HG03469 (cell line): ENCODE results near the gene NPIPB6.
"Not testable (repeated sequence)": the region's sequence is repeated elsewhere in the genome, so short reads cannot be mapped to it uniquely, and the experiment has no call there.

Source experiments
- ATAC-seq: cut with Tn5 transposase; IDR thresholded peaks from one replicate; pipeline ENCODE4 v1.9.1; 2021; ENCODE audit warnings: mild to moderate bottlenecking, moderate library complexity, moderate number of reproducible peaks; ENCODE audit not compliant: unreplicated experiment

The NPIPB6 gene

DNA sequence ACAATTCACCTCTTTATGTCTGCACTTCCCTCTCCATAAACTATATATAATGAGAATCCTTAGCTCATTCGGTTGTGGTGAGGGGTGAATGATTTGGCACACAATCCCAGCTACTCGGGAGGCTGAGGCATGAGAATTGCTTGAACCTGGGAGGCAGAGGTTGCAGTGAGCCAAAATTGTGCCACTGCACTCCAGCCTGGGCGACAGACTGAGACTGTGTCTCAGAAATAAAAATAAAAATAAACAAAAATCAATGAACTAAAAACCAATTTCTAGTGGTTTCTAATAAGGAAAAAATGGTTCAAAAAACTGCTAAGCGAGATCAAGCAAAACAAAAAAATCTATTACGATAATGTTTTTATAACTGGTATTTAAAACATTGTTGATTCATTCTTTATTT, at the start of gene NPIPB6:
NPIPB6 (minus strand) TSS at position 101 of the 400 bp plus-strand sequence. CDS start 686 bp downstream, outside the sequence.
- not testable (repeated sequence) for ATAC-seq

DNA sequence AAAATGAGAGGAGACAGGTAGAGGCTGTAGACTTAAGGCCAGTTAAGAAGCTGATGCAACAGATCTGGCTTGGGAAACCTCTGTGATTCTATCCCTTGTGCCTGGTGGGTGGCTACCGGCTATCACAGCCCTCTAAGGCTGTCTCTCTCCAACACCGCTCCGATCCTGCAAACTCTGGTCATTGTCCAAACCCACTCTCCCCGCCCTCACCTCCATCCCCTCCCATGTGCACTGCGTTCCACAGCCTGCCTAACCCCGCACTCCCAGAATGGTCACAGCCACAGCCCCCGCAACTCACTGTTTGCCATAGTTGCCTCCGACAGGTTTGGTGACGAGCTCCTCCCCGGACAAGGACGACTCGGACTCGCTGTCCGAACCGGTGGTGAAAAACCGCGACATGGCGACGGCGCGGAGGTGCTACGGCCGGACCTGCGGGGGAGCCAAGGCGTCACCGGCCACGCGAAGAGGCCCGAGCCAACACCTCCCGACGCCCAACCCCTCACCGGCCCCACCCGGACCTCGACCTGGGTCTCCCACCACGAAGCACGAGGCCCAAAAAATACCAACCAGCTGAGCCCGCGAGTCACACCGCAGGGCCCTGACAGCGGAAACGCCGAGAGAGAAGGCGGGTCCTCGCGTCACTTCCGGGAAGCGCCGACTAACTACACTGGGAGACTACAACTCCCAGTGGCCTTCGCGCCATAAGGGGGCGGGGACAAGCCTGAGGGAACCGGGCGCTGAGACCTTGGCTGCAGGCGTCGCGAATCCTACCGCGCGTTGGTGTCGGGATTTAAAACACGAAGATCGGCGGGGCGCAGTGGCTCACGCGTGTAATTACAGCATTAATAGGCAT, 40.1 kb upstream of the NPIPB6 start, which contains the start of gene EIF3CL:
EIF3CL (minus strand) TSS at position 622 of the 853 bp plus-strand sequence; CDS start at position 399, 223 bp downstream.
- ATAC-seq: peak; percentile 90

DNA sequence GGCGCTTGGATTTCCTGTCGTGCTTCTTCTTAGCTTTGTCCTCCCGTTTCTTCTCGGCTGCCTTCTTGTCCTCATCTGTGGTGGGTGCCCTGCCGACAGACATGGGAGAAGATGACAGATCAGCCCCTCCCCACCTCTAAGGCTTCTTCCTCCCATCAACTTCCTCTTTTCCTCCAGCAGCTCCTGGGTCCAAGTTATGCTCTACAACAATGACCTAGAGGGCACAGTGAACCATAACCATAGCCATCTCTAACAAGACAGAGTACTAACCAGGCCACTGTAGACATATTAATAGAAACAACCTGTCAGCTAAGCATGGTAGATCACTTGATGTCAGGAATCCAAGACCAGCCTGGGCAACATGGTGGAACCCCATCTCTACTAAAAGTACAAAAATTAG, 28.7 kb upstream of the NPIPB6 start:
- not testable (repeated sequence) for ATAC-seq

DNA sequence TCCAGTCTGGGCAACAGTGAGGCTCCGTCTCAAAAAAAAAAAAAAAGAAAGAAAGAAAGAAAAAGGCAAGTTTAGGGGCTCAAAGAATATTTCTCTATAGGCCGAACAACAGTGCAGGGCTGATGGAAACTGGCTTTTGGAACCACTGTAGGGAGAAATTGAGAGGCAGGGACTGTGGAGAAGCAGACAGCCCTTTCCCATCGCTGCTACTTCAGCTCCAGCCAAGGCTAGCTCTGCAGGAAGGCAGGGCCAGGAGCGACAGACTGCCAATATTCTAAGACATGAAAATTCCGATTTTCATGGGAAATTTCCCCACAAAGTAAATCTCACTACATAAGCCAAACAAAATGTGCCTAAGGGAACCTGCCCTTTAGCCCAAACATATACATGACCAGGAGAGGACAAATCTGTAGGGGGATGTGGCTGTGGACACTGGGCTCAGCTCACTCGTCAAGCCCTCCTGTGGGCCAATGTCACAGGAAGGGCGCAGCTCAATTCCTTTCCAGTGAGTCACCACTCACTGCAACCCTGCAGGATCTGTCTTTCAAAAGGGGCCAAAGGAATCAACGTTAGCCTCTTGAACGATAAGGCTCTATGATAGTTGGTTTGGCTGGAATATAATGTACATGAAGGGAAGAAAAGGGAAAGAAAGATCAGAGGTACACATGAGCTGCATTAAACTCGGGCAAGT, 19.0 kb upstream of the NPIPB6 start:
- ATAC-seq: not testable (repeated sequence)

DNA sequence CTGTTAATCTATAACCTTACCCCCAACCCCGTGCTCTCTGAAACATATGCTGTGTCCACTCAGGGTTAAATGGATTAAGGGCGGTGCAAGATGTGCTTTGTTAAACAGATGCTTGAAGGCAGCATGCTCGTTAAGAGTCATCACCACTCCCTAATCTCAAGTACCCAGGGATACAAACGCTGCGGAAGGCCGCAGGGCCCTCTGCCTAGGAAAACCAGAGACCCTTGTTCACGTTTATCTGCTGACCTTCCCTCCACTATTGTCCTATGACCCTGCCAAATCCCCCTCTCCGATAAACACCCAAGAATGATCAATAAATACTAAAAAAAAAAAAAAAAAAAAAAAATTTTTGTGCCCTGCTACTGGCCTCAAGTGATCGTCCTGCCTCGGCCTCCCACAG, 14.5 kb upstream of the NPIPB6 start:
- ATAC-seq: not testable (repeated sequence)

DNA sequence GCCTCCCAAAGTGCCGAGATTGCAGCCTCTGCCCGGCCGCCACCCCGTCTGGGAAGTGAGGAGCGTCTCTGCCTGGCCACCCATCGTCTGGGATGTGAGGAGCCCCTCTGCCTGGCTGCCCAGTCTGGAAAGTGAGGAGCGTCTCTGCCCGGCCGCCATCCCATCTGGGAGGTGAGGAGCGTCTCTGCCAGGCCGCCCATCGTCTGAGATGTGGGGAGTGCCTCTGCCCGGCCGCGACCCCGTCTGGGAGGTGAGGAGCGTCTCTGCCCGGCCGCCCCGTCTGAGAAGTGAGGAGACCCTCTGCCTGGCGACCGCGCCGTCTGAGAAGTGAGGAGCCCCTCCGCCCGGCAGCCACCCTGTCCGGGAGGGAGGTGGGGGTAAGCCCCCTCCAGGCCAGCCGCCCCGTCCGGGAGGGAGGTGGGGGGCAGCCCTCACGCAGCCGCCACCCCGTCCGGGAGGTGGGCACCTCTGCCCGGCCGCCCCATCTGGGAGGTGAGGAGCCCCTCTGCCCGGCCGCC, 13.9 kb upstream of the NPIPB6 start:
- not testable (repeated sequence) for ATAC-seq

DNA sequence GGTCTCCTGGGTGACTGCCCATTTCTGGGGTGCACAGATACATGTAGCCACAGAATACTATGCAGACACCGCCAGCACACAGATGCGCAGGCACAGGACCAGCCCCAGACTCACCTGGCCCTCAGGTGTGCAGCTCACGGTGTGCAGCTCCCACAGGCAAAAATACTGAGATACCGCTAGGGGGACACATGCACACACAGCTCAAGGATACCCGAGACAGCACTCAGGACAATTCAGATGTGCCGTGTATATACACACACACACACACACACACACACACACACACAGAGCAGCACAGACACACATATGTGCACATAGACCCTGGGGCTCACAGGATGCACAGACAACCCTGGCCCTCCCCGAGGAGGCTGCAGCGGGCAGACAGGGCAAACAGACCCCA, 11.8 kb upstream of the NPIPB6 start:
- not testable (repeated sequence) for ATAC-seq

DNA sequence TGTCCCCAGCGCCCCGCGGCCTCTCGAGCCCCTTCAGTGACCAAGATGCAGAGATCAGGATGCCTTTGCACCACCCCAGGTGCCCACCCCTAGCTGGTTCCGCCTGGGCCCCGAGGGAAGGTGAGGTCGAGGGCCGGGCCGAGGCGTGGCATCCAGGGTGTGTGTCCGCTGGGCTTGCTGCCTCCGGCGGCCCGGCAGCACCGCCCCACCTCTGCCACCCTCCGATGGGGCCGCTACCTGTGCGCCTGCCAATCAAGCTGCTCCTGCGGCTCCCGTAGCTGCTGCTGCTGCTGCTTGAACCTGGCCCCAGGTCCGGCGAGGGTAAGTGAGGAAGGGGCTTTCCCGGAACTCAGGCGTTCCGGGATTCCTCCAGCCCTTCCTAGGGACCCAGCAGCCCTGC, 11.0 kb upstream of the NPIPB6 start:
- not testable (repeated sequence) for ATAC-seq

DNA sequence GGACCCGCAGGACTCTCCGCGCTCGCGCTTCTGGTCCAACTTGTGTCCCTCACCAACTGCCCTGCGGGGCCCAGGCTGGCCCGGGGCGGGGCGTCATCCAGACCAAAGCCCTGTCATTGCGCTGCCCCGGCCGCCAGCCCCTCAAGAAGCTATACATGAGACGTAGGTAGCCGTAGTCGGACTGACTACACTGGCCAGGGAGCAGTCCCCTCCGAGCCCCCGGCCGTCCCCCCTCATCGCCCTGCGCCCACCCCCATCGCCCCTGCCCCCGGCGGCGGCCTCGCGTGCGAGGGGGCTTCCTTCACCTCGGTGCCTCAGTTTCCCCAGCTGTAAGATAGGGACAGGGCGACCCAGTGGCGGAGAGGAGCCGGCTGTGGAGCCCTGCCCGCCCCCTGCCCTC, 4.6 kb upstream of the NPIPB6 start:
- not testable (repeated sequence) for ATAC-seq

DNA sequence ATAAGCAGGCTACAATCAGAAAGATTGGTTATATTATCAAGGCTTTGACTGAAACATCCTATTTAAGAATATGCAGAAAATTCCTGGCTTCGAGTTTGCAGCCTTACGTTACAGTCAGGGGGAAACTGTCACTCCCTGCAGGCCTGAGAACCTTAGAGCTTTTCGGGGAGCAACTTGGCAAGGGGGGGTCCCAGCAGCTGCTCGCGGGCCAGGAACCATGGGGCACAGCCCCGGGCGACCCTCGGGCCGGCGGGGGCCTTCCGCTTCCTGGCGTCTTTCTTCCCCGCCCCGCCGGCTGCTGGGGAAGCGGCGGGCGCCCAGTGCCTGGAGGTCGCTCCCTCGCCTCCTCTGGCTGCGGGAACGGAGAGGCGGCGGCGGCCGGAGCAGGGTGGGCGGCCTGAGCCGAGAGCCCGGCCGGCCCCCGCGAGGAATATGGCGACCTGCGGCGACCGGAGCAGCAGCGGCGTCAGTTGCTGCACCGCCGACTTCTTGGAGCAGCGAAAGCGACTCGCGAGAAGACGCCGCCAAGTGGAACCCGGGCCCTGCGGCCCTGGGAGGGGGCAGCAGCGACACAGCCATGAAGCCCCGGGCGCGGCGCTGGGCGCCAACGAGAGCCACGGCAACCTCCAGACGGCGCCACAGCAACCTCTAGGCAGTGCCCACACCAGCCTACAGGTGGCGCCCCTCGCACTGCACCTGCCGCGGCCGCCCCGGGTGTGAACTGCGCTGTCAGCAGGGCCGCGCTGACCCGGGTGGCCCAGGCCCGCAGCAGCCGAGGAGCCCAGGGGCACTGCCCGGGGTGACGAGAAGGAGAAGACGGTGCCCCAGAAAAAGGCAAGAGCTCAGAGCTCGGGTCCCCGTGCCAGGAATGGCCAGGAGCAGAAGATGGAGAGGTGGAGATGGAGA, 1.2 kb upstream of the NPIPB6 start:
- not testable (repeated sequence) for ATAC-seq

DNA sequence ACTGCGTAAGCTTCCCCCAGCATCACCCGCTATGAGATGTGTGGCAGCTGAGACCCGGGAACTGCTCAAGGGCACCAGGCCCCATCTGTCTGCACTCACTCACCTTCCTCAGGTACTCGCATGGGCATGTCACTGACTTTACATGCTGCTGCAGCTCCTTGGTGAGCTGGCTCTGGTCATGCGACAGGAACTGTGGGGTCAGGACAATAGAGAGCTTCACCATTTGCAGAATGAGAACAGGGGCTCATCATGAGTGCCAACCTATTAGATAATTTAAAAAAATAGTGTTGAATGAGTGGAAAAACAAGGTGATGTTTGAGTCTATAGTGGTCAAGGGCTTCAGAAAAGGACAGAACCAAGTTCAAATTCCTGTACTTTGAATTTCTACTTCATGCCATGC, 708 bp downstream of the NPIPB6 start:
- ATAC-seq: not testable (repeated sequence)

DNA sequence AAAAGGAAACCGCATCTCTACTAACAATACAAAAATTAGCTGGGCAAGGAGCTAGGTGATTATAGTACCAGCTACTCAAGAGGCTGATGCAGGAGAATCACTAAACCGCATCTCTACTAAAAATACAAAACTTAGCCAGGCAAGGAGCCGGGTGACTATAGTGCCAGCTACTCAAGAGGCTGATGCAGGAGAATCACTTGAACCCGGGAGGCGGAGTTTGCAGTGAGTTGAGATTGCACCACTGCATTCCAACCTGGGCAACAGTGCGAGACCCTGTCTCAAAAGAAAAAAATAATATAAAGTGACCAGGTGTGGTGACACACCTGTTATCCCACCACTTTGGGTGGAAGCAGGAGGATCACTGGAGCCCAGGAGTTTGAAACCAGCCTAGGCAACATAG, 25.1 kb downstream of the NPIPB6 start:
- ATAC-seq: not testable (repeated sequence)

DNA sequence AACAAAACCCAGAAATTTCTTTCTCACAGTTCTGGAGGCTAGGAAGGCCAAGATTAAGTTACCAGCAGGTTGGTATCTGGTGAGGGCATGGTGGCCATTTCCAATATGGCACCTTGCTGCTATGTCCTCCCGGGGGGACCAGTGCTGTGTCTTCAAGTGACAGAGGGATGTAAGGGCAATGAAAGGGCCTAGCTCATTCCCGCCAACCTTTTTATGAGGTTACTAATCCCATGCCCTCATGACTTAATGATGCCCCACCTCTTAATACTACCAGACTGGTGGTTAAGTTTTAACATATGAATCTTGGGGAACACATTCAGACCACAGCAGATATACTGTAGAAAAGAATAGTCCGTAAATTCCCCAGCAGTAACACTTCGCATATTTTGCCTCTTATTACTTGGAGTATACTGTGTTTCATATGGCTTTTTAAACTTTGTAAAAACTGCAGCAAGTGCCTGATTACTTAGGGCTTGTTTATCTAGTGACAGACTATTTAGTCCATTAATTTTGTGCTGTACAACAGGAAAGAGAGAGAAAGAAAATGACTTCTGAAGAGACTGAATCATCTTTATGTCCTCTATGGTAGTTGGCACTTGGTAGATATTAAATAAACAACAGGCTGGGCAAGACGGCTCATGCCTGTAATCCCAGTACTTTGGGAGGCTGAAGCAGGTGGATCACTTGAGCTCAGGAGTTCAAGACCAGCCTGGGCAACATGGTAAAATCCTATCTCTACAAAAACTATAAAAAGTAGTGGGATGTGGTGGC, 26.2 kb downstream of the NPIPB6 start:
- ATAC-seq: not testable (repeated sequence)

DNA sequence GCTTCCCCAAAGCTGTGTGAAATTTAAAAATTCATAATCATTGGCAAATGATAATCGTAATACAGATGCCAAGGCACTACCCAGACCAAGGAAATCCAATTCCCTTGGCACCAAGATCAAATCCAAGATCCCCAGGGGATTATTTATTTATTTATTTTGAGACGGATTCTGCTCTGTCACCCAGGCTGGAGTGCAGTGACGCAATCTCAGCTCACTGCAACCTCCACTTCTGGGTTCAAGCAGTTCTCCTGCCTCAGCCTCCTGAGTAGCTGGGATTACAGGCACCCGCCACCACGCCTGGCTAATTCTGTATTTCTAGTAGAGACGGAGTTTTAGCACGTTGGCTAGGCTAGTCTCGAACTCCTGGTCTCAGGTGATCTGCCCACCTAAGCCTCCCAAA, 27.6 kb downstream of the NPIPB6 start:
- not testable (repeated sequence) for ATAC-seq

DNA sequence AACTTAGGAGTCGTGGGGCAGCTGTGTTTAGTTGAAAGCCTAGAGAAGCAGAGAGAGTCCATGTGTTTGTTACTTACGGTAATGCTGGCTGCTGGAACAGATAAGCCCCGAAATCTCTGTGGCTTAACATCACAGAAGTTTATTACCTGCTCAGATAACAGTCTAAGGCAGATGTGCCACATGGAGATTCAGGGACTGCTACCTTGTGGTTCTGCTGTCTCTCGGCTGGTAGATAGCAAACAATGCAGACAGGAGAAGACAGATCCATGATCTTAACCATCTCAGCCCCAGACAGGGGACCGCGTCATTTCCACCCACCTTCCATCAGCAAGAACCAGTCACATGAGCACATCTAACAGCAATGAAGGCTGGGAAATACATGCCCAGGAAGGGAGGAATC, 30.7 kb downstream of the NPIPB6 start:
- ATAC-seq: not testable (repeated sequence)

DNA sequence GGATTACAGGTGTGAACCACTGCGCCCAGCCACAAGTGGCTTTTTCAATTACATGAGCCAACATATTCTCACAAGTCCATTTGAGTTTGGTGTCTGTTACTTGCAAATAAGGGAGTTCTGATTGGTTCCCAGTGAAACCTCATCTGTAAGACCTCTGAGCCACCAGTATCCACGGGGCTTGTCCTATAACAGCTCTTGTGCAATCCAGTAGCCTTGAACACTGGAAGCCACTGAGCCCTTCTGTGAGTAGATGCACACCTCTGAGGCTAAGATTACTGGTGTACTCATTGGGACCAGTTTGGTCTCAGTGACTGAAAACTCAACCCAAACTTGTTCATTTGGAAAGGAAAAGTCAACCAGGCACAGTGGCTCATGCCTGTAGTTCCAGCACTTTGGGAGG, 32.3 kb downstream of the NPIPB6 start:
- ATAC-seq: not testable (repeated sequence)

DNA sequence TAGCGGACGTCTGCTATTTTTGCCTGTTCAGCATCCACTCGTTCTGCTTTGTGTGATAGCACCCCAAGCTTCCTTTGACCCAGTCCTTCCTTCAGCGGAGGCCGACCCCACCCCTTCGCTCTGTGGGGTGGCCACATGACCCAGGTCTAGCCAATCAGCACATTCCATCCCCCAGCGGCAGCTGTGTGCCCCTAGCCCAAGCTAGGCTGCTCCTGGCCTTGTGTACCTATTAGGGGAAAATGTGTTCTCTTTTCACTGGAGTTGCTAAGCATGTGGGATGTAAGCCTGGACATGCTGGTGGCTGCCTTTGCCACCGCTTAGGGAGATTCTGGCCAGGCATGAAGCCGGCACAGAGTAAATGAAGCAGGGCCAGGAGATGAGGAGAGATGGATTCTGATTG, 33.1 kb downstream of the NPIPB6 start:
- ATAC-seq: not testable (repeated sequence)

DNA sequence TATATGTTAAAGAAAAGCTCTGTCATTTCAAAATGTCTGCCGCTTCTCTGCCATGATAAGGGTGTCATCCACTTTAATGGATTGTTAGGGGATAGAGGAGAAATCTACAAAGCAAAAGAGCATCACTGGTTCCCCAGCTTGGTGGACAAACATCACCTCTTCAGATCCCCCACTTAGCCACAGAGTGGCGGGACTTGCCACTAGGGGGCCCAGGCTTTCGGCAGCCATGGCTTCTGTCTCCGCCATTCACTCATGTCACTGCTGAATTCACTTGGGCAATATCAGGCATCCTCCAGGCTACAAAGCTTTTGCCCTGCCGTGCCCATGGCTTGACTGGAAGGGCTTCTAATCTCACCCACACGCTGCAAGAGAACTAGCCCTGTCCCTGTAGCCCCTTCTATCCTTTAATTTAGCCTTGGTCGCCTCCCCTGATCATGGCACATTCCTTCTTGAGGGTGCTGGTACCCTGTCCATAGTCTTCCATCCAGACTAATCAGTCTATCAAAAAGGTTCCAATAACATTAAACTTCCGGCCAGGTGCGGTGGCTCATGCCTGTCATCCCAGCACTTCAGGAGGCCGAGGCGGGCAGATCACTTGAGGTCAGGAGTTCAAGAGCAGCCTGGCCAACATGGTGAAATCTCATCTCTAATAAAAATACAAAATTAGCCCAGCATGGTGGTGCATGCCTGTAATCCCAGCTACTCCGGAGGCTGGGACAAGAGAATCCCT, 36.3 kb downstream of the NPIPB6 start:
- no peak for ATAC-seq

DNA sequence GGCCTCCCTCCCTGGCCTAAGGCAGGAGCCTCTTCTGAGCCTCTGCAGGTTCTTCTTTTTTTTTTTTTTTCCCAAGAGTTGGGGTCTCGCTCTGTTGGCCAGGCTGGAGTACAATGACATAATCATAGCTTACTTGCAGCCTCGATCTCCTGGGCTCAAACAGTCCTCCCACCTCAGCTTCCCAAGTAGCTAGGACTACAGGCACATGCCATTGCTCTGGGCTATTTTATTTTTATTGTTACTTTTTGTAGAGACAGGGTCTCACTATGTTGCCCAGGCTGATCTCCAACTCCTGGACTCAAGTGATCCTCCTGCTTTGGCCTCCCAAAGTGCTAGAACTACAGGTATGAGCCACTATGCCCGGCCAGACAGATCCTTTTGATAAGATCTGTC, 38.4 kb downstream of the NPIPB6 start:
- no peak for ATAC-seq
